ENCODE measurements around the gene ANKK1.

Gene ANKK1

DNA sequence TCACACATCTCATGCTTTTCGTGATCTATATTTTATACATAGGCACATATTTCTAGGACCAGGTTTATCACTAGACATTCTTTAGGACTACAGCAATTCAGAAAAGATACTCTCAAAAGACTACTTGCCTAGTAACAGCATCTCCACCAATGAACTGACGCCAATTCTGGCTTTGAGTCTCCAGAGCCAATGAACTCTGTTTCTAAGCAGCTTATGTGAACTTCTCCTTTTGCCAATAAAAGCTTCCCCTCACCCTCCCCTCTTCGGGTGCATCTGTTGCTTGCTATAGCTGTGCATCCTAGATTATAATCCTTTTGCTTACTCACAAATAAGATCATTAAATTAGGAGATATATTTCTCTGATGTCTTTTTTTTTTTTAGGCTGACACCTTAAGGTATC is 11.4 kb upstream of the ANKK1 start:
- peak; percentile 55 to 58 for DNase-seq (ENCODE audit: low read depth in 2 of 2)
- TF ChIP-seq, protein P1, sequence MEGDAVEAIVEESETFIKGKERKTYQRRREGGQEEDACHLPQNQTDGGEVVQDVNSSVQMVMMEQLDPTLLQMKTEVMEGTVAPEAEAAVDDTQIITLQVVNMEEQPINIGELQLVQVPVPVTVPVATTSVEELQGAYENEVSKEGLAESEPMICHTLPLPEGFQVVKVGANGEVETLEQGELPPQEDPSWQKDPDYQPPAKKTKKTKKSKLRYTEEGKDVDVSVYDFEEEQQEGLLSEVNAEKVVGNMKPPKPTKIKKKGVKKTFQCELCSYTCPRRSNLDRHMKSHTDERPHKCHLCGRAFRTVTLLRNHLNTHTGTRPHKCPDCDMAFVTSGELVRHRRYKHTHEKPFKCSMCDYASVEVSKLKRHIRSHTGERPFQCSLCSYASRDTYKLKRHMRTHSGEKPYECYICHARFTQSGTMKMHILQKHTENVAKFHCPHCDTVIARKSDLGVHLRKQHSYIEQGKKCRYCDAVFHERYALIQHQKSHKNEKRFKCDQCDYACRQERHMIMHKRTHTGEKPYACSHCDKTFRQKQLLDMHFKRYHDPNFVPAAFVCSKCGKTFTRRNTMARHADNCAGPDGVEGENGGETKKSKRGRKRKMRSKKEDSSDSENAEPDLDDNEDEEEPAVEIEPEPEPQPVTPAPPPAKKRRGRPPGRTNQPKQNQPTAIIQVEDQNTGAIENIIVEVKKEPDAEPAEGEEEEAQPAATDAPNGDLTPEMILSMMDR (IDR thresholded peaks at IDR 0.05; ENCODE audit: low read depth, low read length) = no peak
- H3K4me3 ChIP-seq (replicated peaks in 1 of 2; ENCODE audit: low read depth in 2 of 2, low read length in 2 of 2) = no peak overlapping the region

DNA sequence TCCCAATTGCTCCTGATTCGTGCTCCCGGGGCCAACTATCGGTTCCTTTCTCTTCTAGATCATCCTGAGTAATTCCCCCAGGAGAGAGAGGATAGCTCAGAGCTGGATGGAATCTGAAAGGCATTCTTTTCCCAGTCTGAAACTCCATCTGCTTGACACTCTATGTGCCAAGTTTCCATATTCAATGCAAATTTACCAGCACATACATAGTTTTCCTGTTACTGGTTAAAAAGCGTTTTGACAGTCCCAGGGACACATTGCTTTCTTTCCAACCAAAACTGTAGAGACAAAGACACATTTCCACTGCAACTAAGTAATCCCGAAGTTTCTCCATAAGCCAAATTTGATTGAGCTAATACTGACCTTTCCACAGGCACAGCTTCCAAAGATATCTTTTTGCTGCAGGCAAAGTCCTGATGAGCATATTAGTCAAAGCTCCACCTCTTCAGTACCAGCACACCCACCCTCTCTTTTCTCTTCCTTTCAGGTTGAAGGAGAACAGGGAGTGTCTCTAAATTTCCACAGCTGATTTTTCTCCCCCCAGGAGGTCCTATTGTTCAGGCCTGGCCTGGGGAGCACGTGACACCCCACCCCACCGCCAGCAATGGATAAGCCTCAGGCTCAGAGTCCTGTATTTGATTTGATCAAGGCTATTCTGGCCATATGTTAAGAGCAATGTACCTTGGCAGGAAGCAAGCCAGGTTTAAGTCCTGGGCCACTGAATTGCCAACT is 9.7 kb upstream of the ANKK1 start:
- TF ChIP-seq, protein P1 (IDR thresholded peaks at IDR 0.05; ENCODE audit: low read depth, low read length) = no peak
- peak; percentile 22 to 59 for DNase-seq (ENCODE audit: low read depth in 2 of 2)
- H3K4me3 ChIP-seq (replicated peaks in 1 of 2; ENCODE audit: low read depth in 2 of 2, low read length in 2 of 2) = no peak overlapping the region

DNA sequence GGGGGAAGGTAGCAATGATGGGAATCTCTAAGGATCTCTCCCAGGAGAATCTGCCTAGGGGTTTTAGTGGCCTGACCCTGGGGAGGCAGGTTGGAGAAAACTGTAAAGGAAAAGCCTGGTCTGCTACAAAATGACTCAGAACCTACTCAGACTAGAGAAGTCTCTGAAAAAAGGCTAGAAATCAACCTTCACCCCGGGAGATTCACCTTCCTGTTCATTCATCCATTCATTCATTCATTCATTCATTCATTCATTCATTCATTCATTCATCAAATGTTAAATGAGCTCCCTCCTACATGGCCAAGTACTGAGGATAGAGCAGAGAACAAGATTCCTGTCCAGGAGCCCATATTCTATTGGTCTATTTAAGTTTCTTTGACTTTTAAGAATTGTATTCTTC is 8.9 kb upstream of the ANKK1 start:
- no peak overlapping the region for H3K4me3 ChIP-seq (replicated peaks in 1 of 2; ENCODE audit: low read depth in 2 of 2, low read length in 2 of 2)
- TF ChIP-seq, protein P1 (IDR thresholded peaks at IDR 0.05; ENCODE audit: low read depth, low read length) = no peak
- no peak for DNase-seq (ENCODE audit: low read depth in 2 of 2)

DNA sequence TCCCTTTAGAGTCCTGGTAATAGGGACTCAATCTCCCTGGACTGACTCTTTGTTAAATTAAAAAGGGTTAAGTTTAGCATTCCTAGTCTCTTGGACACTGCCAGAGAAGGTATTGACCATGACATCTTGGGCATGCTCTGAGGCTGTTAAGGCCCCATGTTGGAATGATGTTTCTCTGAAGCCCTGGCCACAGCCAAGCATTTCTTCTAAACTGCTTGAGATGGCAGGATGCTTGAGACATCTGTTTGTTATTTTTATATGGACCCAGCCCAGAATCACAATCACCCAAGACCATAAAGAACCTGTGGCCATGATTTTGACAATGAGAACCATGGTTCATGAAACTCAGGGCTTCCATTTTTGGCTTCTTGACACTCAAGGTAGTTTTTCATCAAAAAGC is 5.5 kb upstream of the ANKK1 start:
- H3K4me3 ChIP-seq (replicated peaks in 1 of 2; ENCODE audit: low read depth in 2 of 2, low read length in 2 of 2) = no peak overlapping the region
- TF ChIP-seq, protein P1 (IDR thresholded peaks at IDR 0.05; ENCODE audit: low read depth, low read length) = no peak

DNA sequence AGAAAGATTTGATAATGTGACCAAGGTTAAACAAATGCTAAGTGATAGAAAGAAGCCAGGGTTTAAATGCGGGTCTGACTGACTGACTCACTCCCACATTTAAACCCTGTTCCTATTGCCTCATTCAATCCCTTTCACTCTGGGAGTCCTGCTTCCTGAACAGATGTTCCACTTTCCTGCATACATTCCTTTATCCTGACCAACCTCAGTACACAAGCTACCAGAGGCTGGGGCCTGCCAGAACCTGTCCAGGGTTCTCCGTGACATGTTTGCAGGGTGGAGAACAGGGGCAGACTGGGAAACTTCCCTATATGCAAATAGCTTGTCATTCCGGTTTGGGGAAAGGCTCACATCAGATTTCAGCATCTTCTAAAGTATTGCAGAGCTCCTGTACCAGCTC is 3.0 kb upstream of the ANKK1 start:
- peak; percentile 90 to 96 for DNase-seq (ENCODE audit: low read depth in 2 of 2)
- TF ChIP-seq, protein P1 (IDR thresholded peaks at IDR 0.05; ENCODE audit: low read depth, low read length) = no peak

More for the DNA sequence above, 5.5 kb upstream of the ANKK1 start:
- no peak for DNase-seq (ENCODE audit: low read depth in 2 of 2)

DNA sequence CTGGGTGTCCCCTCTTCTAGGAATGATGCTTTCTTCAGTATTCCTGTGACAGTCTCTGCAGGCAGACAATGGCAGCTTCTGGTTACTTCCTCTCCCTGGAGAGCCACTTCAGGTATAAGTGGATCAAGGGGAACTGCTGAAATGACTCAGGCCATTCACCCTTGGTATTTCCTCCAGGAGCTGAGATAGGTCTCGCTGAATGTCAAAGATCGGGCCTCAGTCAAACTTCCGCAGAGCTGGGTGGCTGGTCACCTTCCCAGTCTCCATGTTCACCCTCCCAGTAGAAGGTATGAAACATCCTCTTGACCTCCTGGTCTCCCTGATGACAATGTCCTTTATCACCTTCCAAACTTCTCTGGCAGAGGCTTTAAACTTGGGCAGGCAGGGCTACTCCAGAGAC is 1.8 kb upstream of the ANKK1 start:
- H3K4me3 ChIP-seq (replicated peaks in 1 of 2; ENCODE audit: low read depth in 2 of 2, low read length in 2 of 2) = no peak overlapping the region
- TF ChIP-seq, protein P1 (IDR thresholded peaks at IDR 0.05; ENCODE audit: low read depth, low read length) = no peak
- no peak for DNase-seq (ENCODE audit: low read depth in 2 of 2)

More for the DNA sequence above, 3.0 kb upstream of the ANKK1 start:
- H3K4me3 ChIP-seq (replicated peaks in 1 of 2; ENCODE audit: low read depth in 2 of 2, low read length in 2 of 2) = no peak overlapping the region

DNA sequence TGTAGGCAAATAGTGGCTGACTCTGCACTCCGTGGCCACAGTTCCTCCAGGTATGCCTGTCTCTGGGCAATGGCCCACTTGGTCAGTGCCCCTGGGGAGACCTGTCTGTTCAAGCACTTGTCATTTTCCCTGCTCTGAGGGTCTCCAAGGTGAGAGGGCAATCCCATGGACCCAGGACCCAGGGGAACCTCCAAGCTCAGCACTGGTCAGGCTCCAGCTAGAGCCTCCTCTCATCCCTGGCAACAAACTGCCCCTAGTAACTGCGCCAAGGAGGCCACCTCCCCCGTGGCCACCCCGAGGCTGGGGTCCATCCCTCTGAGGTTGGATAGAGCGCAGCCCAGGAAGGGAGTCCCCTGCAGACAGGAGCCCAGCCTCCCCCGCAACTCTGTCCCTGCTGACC is 713 bp upstream of the ANKK1 start:
- DNase-seq (ENCODE audit: low read depth in 2 of 2) = no peak
- TF ChIP-seq, protein P1 (IDR thresholded peaks at IDR 0.05; ENCODE audit: low read depth, low read length) = no peak
- no peak overlapping the region for H3K4me3 ChIP-seq (replicated peaks in 1 of 2; ENCODE audit: low read depth in 2 of 2, low read length in 2 of 2)

Data from cardiac fibroblast (primary cell).